CD4-positive, alpha-beta T cell (primary cell): ENCODE measurements around the gene COL19A1. TPM values are rescaled to one million over a fixed set of nuclear protein-coding genes. Genes with fewer than 3 reads are reported as not detected.

Experiments used
- ATAC-seq: fragments of 200-7000 bp; cut with Tn5 transposase; one replicate; pipeline ENCODE4 v1.10.0; 2022; ENCODE audit warnings: mild to moderate bottlenecking; ENCODE audit not compliant: poor library complexity
- CTCF ChIA-PET: fragments of 350-600 bp; sonication (Branson Sonifier 250); formaldehyde crosslinking; loops from one replicate; lab custom pipeline; 2021; ENCODE audit warnings: antibody characterized with exemption, inconsistent platforms; lab: Charles Lee
- POLR2A ChIA-PET: fragments of 350-600 bp; sonication (Branson Sonifier 250); formaldehyde crosslinking; loops from one replicate; lab custom pipeline; 2021; ENCODE audit warnings: antibody characterized with exemption, inconsistent platforms; lab: Charles Lee
- DNase-seq, 14 experiments: peaks; one replicate each; pipeline ENCODE4 v3.0.0-alpha.2; 2013 to 2020; ENCODE audit warnings: mixed read lengths in 2 of 14
- H3K27ac ChIP-seq, 2 donors: one replicate each; pipeline versions ENCODE4 v1.5.1 to v1.7.0; 2013; ENCODE audit warnings: low read length in 2 of 2, low read depth in 1 of 2, mild to moderate bottlenecking in 1 of 2
- H3K27me3 ChIP-seq, 2 experiments: 1 replicate in 1 of 2; 2 replicates in 1 of 2; pipeline versions ENCODE4 v1.6.1 to v1.7.0; 2013; ENCODE audit warnings: low read length in 2 of 2, control low read depth in 1 of 2, mild to moderate bottlenecking in 1 of 2, moderate library complexity in 1 of 2; ENCODE audit not compliant: insufficient read depth in 2 of 2, control insufficient read depth in 1 of 2
- H3K36me3 ChIP-seq: one replicate; pipeline ENCODE4 v1.6.1; 2013; ENCODE audit warnings: low read length, control low read depth; ENCODE audit not compliant: insufficient read depth
- H3K4me1 ChIP-seq: one replicate; pipeline ENCODE4 v1.6.1; 2013; ENCODE audit warnings: low read length, control low read depth; ENCODE audit not compliant: insufficient read depth
- H3K4me3 ChIP-seq: one replicate; pipeline ENCODE4 v1.5.1; 2013; ENCODE audit warnings: mild to moderate bottlenecking, low read length, moderate library complexity
- H3K9me3 ChIP-seq, 2 experiments: 1 replicate in 1 of 2; 2 replicates in 1 of 2; pipeline versions ENCODE4 v1.6.1 to v1.7.0; 2013; ENCODE audit warnings: low read length in 2 of 2, mild to moderate bottlenecking in 2 of 2, control low read depth in 1 of 2, moderate library complexity in 1 of 2; ENCODE audit not compliant: control insufficient read depth in 1 of 2, insufficient read depth in 1 of 2
- H3K27ac Mint-ChIP-seq: one replicate; pipeline ENCODE4 v1.8.0; 2020; ENCODE audit warnings: mixed read lengths
- H3K27me3 Mint-ChIP-seq: one replicate; pipeline ENCODE4 v1.8.0; 2021; ENCODE audit warnings: mixed read lengths
- H3K36me3 Mint-ChIP-seq: one replicate; pipeline ENCODE4 v1.8.0; 2021; ENCODE audit warnings: low read depth, mixed read lengths
- H3K4me1 Mint-ChIP-seq: one replicate; pipeline ENCODE4 v1.8.0; 2021; ENCODE audit warnings: low read depth, mixed read lengths
- H3K4me3 Mint-ChIP-seq: one replicate; pipeline ENCODE4 v1.8.0; 2020; ENCODE audit warnings: mild to moderate bottlenecking, mixed read lengths
- H3K9me3 Mint-ChIP-seq: one replicate; pipeline ENCODE4 v1.8.0; 2020; ENCODE audit warnings: mixed read lengths
- intact Hi-C, 2 experiments: fragments of 100-400 bp; cut with DNase I in 1 of 2; cut with micrococcal nuclease in 1 of 2; formaldehyde crosslinking; loops; one replicate each; pipeline versions ENCODE4 v1.15.1 to v1.9.0; 2023 to 2025; cut with DNase I, micrococcal nuclease
- total RNA-seq, 174 experiments: library from RNA in 2 of 174; stranded (reverse) in 2 of 174; gene quantifications; one replicate each; pipeline ENCODE4 v1.2.3 and lab custom pipeline; 2021 to 2026
- TF ChIP-seq, protein P1 (sequence below): fragments of 200-600 bp; IDR thresholded peaks from one replicate; pipeline ENCODE4 v1.8.0; 2022; ENCODE audit warnings: antibody characterized with exemption, mild to moderate bottlenecking

The COL19A1 gene
- total RNA-seq, 2 experiments from 2014 or later, result not detected

DNA sequence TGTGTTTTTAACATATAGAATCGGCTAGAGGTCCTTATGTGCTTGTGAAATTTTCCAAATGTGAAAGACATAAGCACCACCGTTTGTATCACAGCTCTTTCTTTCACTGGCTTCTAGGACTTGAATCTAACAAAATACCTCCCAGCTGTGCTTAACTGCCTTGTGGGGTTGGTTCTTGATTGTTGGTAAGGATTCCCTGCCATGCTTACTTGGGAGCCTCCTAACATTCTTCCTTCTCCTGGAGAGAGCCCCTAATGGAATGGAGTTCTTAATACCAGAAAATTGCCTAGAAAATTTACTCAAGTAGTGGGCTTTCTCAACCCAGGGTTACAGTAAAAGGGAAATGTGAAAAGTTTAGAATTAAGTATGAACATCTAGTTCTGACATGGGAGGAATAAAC lies 121.2 kb downstream of the COL19A1 start:
- Mint-ChIP-seq H3K36me3 (no peaks in the 10 kb centered on the region), H3K27ac (no peak overlapping the region), H3K4me3 (no peak overlapping the region), H3K9me3 (no peaks in the 10 kb centered on the region), H3K4me1 (no peaks in the 10 kb centered on the region), H3K27me3 (peaks cover under 1% of the 10 kb centered on the region)
- no peak overlapping the region for H3K27ac ChIP-seq
- DNase-seq, result no peak
- H3K4me1 ChIP-seq, result no peaks in the 10 kb centered on the region
- H3K4me3 ChIP-seq, result no peak overlapping the region
- intact Hi-C loops, result no loop called here
- no peak for ATAC-seq
- ChIA-PET CTCF (no interaction called here), POLR2A (no interaction called here)
- TF ChIP-seq, protein P1, sequence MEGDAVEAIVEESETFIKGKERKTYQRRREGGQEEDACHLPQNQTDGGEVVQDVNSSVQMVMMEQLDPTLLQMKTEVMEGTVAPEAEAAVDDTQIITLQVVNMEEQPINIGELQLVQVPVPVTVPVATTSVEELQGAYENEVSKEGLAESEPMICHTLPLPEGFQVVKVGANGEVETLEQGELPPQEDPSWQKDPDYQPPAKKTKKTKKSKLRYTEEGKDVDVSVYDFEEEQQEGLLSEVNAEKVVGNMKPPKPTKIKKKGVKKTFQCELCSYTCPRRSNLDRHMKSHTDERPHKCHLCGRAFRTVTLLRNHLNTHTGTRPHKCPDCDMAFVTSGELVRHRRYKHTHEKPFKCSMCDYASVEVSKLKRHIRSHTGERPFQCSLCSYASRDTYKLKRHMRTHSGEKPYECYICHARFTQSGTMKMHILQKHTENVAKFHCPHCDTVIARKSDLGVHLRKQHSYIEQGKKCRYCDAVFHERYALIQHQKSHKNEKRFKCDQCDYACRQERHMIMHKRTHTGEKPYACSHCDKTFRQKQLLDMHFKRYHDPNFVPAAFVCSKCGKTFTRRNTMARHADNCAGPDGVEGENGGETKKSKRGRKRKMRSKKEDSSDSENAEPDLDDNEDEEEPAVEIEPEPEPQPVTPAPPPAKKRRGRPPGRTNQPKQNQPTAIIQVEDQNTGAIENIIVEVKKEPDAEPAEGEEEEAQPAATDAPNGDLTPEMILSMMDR, result no peak
- no peaks in the 10 kb centered on the region for H3K36me3 ChIP-seq
- no peaks in the 10 kb centered on the region for H3K27me3 ChIP-seq
- no peaks in the 10 kb centered on the region for H3K9me3 ChIP-seq

DNA sequence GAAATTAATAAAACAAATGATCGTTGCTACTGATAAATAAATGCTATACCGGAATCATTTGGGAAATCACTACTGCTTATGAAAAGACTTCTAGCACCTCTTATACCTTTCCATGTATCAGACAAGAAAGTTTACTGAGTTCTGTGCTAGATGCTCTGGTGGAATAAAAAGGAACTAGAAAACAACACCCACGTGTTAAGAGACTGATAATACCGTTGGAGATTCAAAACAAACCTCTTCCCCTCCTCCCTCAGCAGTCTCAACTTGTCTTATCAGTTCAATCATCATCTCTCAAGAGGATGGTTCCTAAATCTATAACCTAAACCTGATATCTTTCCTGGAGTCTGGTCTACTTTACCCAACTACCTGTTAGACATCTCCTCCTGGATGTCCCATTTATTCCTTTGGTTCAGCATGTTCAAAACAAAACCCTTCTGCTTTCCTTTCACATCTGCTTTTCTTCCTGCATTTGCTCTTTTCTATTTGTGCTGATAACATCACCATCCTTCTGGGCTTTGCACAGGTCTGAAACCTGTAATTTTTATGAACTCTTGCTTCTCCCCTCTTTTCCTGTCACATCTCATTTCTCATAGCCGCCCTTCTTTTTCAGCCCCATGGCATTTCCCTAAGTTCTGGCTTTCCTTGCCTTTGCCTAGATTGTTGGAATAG lies 122.2 kb downstream of the COL19A1 start:
- intact Hi-C loops, result no loop called here
- Histone ChIP-seq H3K4me1 (no peaks in the 10 kb centered on the region), H3K9me3 (no peaks in the 10 kb centered on the region), H3K27me3 (no peaks in the 10 kb centered on the region), H3K36me3 (no peaks in the 10 kb centered on the region), H3K27ac (no peak overlapping the region), H3K4me3 (no peak overlapping the region)
- ATAC-seq (no peak), DNase-seq (no peak)
- H3K27ac Mint-ChIP-seq, result no peak overlapping the region
- CTCF ChIA-PET, result no interaction called here
- H3K4me3 Mint-ChIP-seq, result no peak overlapping the region
- no peaks in the 10 kb centered on the region for H3K36me3 Mint-ChIP-seq
- no peaks in the 10 kb centered on the region for H3K9me3 Mint-ChIP-seq
- H3K4me1 Mint-ChIP-seq, result no peaks in the 10 kb centered on the region
- TF ChIP-seq, protein P1, result no peak
- POLR2A ChIA-PET, result no interaction called here
- H3K27me3 Mint-ChIP-seq, result peaks cover 11% of the 10 kb centered on the region

DNA sequence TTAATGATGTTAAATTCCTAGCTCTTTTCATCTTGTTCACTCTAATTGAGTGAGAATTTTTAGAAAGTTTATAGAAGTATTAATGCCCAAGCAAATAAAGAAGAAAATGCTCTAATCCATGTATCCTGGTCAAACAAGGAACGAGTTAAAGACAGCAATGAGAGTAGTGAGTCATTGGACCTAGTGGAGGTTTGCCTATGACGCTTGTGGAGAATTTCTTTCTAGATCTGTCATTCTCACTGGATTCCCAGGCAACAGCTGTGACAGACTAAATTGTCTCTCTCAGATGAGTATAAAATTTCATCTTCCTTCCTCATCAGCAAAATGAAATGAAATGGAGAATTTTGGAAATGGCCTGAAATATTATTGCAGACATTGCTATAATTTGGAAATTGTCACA lies 127.9 kb downstream of the COL19A1 start:
- Mint-ChIP-seq H3K4me1 (no peaks in the 10 kb centered on the region), H3K36me3 (no peaks in the 10 kb centered on the region), H3K9me3 (no peaks in the 10 kb centered on the region), H3K27me3 (peaks cover 19% of the 10 kb centered on the region), H3K27ac (no peak overlapping the region), H3K4me3 (no peak overlapping the region)
- Histone ChIP-seq H3K27ac (no peak overlapping the region), H3K4me3 (no peak overlapping the region), H3K27me3 (no peaks in the 10 kb centered on the region), H3K4me1 (no peaks in the 10 kb centered on the region), H3K9me3 (no peaks in the 10 kb centered on the region), H3K36me3 (no peaks in the 10 kb centered on the region)
- intact Hi-C loops, result no loop called here
- CTCF ChIA-PET, result no interaction called here
- TF ChIP-seq, protein P1, result no peak
- no peak for DNase-seq
- no peak for ATAC-seq
- POLR2A ChIA-PET, result no interaction called here
